Testis (tissue), 3 donors: Measurements from ENCODE around the gene GNG5. TPM values are rescaled to one million over a fixed set of nuclear protein-coding genes. Genes with fewer than 3 reads are reported as not detected.
"Not testable (repeated sequence)": the region's sequence is repeated elsewhere in the genome, so short reads cannot be mapped to it uniquely, and the experiment has no call there.

ENCODE experiments used
- DNase-seq: peaks from one replicate; pipeline ENCODE4 v3.0.0-alpha.2; 2019
- H3K27ac ChIP-seq, 2 donors: fragments of 200-600 bp; sonication (generic); one replicate each; pipeline ENCODE4 v1.5.1; 2019
- H3K27me3 ChIP-seq: fragments of 200-600 bp; sonication (generic); one replicate; pipeline ENCODE4 v1.5.1; 2019
- H3K36me3 ChIP-seq: fragments of 200-600 bp; sonication (generic); one replicate; pipeline ENCODE4 v1.5.1; 2017; ENCODE audit warnings: low read depth; ENCODE audit errors: missing control alignments
- H3K4me1 ChIP-seq: fragments of 200-600 bp; sonication (generic); one replicate; pipeline ENCODE4 v1.5.1; 2019
- H3K4me3 ChIP-seq, 2 donors: fragments of 200-600 bp; sonication (generic); one replicate each; pipeline ENCODE4 v1.5.1; 2017 to 2019
- H3K9me3 ChIP-seq: fragments of 200-600 bp; sonication (generic); one replicate; pipeline ENCODE4 v1.5.1; 2017
- CTCF ChIP-seq, 3 experiments: fragments of 450-650 bp in 2 of 3; fragments of 200-600 bp in 1 of 3; sonication (generic) in 1 of 3; IDR thresholded peaks; one replicate each; pipeline ENCODE4 v1.5.1; 2016 to 2019; ENCODE audit warnings: antibody characterized with exemption in 3 of 3, mild to moderate bottlenecking in 2 of 3, moderate library complexity in 1 of 3
- POLR2A ChIP-seq: fragments of 450-650 bp; IDR thresholded peaks from one replicate; pipeline ENCODE4 v1.6.1; 2017; ENCODE audit warnings: antibody characterized with exemption, mild to moderate bottlenecking, moderate library complexity
- WGBS, 2 donors: methylation state at CpG; one replicate each; pipeline ENCODE4 v1.1.5; 2018; 5-methylcytosine and 5-hydroxymethylcytosine counted together
- intact Hi-C: fragments of 100-400 bp; cut with DNase I; formaldehyde crosslinking; loops from one replicate; pipeline ENCODE4 v1.15.1; 2023; ENCODE audit warnings: low total_unique reads
- polyA plus RNA-seq: library from polyadenylated mRNA; stranded (reverse); fragments of 350-450 nt; fragmentation: Illumina TruSeq; extraction: RNeasy Lipid Tissue Mini Kit (QIAGEN cat#74804); gene quantifications from one replicate; pipeline ENCODE4 v1.2.3, GENCODE V29; 2014; ENCODE audit warnings: low read depth, low replicate concordance; ENCODE audit not compliant: insufficient read depth
- total RNA-seq, 2 donors: library from RNA; depleted of rRNA; stranded (reverse); fragments of >200 nt; gene quantifications; one replicate each; pipeline ENCODE4 v1.2.3, GENCODE V29; 2016

Gene GNG5
- total and polyA plus RNA-seq, 3 donors from 2014 or later, result 113 to 193 (median 143) TPM

GRCh38 chr1:84510165-84510564 lies 3.8 kb upstream of the GNG5 start:
- 46 to 66% methylated on average over 2 of the region's 2 CpGs for WGBS, 2 donors
- H3K4me1 ChIP-seq, result peaks cover 6% of the 10 kb centered on the region
- H3K27me3 ChIP-seq, result no peaks in the 10 kb centered on the region
- H3K27ac ChIP-seq, result no peak overlapping the region
- TF ChIP-seq POLR2A (no peak), CTCF (IDR thresholded peaks at IDR 0.05) (no peak)
- no peak overlapping the region for H3K4me3 ChIP-seq
- no peaks in the 10 kb centered on the region for H3K36me3 ChIP-seq
- H3K9me3 ChIP-seq, result no peaks in the 10 kb centered on the region
- intact Hi-C loops, result no loop called here
- DNase-seq, result no peak

GRCh38 chr1:84509029-84509428 lies 2.6 kb upstream of the GNG5 start:
- Histone ChIP-seq H3K27ac (no peak overlapping the region), H3K36me3 (no peaks in the 10 kb centered on the region), H3K4me1 (peaks cover 8% of the 10 kb centered on the region), H3K4me3 (no peak overlapping the region), H3K27me3 (no peaks in the 10 kb centered on the region), H3K9me3 (no peaks in the 10 kb centered on the region)
- intact Hi-C loops, result no loop called here
- no peak for TF ChIP-seq CTCF (IDR thresholded peaks at IDR 0.05)
- TF ChIP-seq POLR2A, result no peak
- no peak for DNase-seq
- WGBS, 2 donors, result 84 to 91% methylated on average over 4 of the region's 4 CpGs

- Histone ChIP-seq H3K4me1 (peaks cover 14% of the 10 kb centered on the region), H3K27ac (no peak overlapping the region), H3K27me3 (no peaks in the 10 kb centered on the region), H3K4me3 (no peak overlapping the region), H3K9me3 (no peaks in the 10 kb centered on the region), H3K36me3 (no peaks in the 10 kb centered on the region)
- TF ChIP-seq POLR2A, result no peak
- TF ChIP-seq CTCF (IDR thresholded peaks at IDR 0.05), result no peak
- 71 to 83% methylated on average over 1 of the region's 1 CpG for WGBS, 2 donors
- no peak for DNase-seq
- intact Hi-C loops, result no loop called here
Measured at GRCh38 chr1:84508510-84508909, 2.1 kb upstream of the GNG5 start.

GRCh38 chr1:84507887-84508286 lies 1.5 kb upstream of the GNG5 start:
- WGBS, 2 donors, result 62 to 72% methylated on average over 14 of the region's 14 CpGs
- intact Hi-C loops, H3K4me3 ChIP-seq, DNase-seq, H3K27ac ChIP-seq, H3K9me3 ChIP-seq, H3K27me3 ChIP-seq, H3K36me3 ChIP-seq: not testable (repeated sequence)
- H3K4me1 ChIP-seq, result peaks cover 18% of the 10 kb centered on the region

- Histone ChIP-seq H3K27me3 (no peaks in the 10 kb centered on the region), H3K27ac (peak overlapping the region; percentile 88 to 98), H3K36me3 (no peaks in the 10 kb centered on the region), H3K4me3 (peak overlapping the region; percentile 63 to 90), H3K9me3 (no peaks in the 10 kb centered on the region), H3K4me1 (peaks cover 21% of the 10 kb centered on the region)
- TF ChIP-seq POLR2A, result no peak
- no peak for TF ChIP-seq CTCF (IDR thresholded peaks at IDR 0.05)
- DNase-seq, result no peak
- intact Hi-C loops, result no loop called here
- WGBS, 2 donors, result 16 to 21% methylated on average over 14 to 26 of the region's 26 CpGs
Measured at GRCh38 chr1:84506729-84507453, 510 bp upstream of the GNG5 start.
